ENCODE measurements around the gene ZNF576. TPM values are rescaled to one million over a fixed set of nuclear protein-coding genes. Genes with fewer than 3 reads are reported as not detected.
A peak's percentile ranks its signal among the peaks of the same experiment; 100 is the strongest.

The ZNF576 gene
- total and polyA plus RNA-seq, 9 of the 15 experiments (the other 6 are each of a cell fraction or from before 2014, with no cell fraction given), result 6.8 to 18.2 (median 12.2) TPM

- BruUV-seq (replicated peaks), result no TSS peak
- FAIRE-seq, result no peak
- in situ Hi-C loops (cut with MboI), result no loop called here
These were observed 1.5 kb downstream of the ZNF576 start for GRCh38 chr19:43597876-43598275.

More at GRCh38 chr19:43597876-43598275, 1.5 kb downstream of the ZNF576 start:
- Histone ChIP-seq H3K79me2 (ENCODE audit: control insufficient read depth, insufficient read depth, low read length) (peaks cover 41% of the 10 kb centered on the region), H3K27me3 (ENCODE audit: control insufficient read depth in 2 of 2, insufficient read depth in 2 of 2, low read length in 2 of 2) (no peaks in the 10 kb centered on the region), H3K9me1 (ENCODE audit: control insufficient read depth, insufficient read depth, low read length) (no peaks in the 10 kb centered on the region), H3K4me3 (peak overlapping the region; percentile 76), H4K20me1 (replicated peaks; ENCODE audit: control insufficient read depth, insufficient read depth, low read length) (no peaks in the 10 kb centered on the region), H3K9ac (ENCODE audit: insufficient read depth in 1 of 2, low read depth in 2 of 2, low read length in 2 of 2) (peak overlapping the region in 1 of 2 experiments; percentile 97; a peak in 2 of 4 replicates), H2AFZ (ENCODE audit: low read depth, low read length) (no peak overlapping the region), H3K36me3 (ENCODE audit: control insufficient read depth, insufficient read depth, low read length) (peaks cover 44% of the 10 kb centered on the region; the same call in 2 of the 3 replicates), H3K9me3 (replicated peaks; ENCODE audit: control insufficient read depth, insufficient read depth, low read depth, low read length) (no peaks in the 10 kb centered on the region), H3K27ac (ENCODE audit: extremely low read depth, low read depth, low read length) (peak overlapping the region; percentile 99; the same call in 2 of the 3 replicates), H3K4me1 (replicated peaks in 1 of 2; ENCODE audit: control insufficient read depth in 2 of 2, insufficient read depth in 2 of 2, low read length in 2 of 2) (peaks cover 15 to 39% of the 10 kb centered on the region in 2 experiments; a peak in 4 of 5 replicates), H3K4me2 (ENCODE audit: insufficient read depth, low read length) (peak overlapping the region; percentile 97)
- ATAC-seq, result no peak
- TF ChIP-seq, protein P1, sequence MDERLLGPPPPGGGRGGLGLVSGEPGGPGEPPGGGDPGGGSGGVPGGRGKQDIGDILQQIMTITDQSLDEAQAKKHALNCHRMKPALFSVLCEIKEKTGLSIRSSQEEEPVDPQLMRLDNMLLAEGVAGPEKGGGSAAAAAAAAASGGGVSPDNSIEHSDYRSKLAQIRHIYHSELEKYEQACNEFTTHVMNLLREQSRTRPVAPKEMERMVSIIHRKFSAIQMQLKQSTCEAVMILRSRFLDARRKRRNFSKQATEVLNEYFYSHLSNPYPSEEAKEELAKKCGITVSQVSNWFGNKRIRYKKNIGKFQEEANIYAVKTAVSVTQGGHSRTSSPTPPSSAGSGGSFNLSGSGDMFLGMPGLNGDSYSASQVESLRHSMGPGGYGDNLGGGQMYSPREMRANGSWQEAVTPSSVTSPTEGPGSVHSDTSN (CRISPR knock-in tag; IDR thresholded peaks at IDR 0.05; ENCODE audit: low read depth), result no peak
- TF ChIP-seq, protein P1 (tag; conservative IDR thresholded peaks at IDR 0.05; ENCODE audit: low read depth), result 0 out of 2 replicates have a peak, but pooled peaks have one; percentile 8
- TF ChIP-seq ZNF282 (CRISPR knock-in tag; IDR thresholded peaks at IDR 0.05), result no peak
- intact Hi-C loops (cut with micrococcal nuclease), result loop anchor here (2.0 kb wide), 1 partner anchor 55 kb away; no protein-coding TSS in a partner anchor
- no peak for DNase-seq (ENCODE audit: extremely low read depth in 1 of 4, low spot score in 3 of 4)
- WGBS (ENCODE audit: insufficient coverage, low coverage, missing lambda C conversion rate), result 29% methylated on average over 5 of the region's 5 CpGs
- CTCF ChIA-PET (ENCODE audit: low intra/inter-chr PET ratio), result no interaction called here
- POLR2A ChIA-PET, result interaction anchor here (5.6 kb wide), 1 partner anchor 11 kb away, joined by 60 read pairs; the partner anchor contains the start of gene SRRM5
